ENCODE measurements around the gene TTC23L.

DNA sequence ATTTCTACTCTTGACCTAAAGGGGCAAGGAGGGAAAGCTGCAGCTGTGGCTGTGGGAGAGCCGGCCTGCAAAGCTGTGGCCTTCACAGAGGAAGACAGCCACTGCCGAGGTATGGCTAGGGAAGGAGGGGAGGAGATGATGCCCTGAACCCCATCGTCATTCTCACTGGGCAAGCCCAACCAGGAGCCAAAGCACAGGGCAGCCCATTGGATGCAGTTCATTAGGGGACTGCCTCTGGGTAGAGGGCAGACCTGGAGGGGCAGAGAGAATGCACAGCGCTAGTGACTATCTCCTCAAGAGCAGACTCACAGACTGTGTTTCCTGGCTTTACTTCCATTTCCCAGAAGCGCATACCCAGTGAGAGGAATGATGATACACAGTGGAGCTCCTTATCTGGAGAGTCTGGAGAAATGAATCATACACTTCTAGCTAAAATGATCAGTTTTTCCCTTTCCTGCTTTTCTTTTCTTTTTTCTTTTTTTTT, 47.2 kb upstream of the TTC23L start:
- TF ChIP-seq BCL3 (IDR thresholded peaks at IDR 0.05) (no peak), CHD4 (IDR thresholded peaks at IDR 0.05; ENCODE audit: borderline replicate concordance) (no peak), CTCF (IDR thresholded peaks at IDR 0.05) (no peak), MYC (IDR thresholded peaks at IDR 0.05; ENCODE audit: borderline replicate concordance, low read length) (no peak), CEBPB (IDR thresholded peaks at IDR 0.05) (no peak), EP300 (IDR thresholded peaks at IDR 0.05) (no peak), SREBF2 (IDR thresholded peaks at IDR 0.05) (no peak), PHF8 (IDR thresholded peaks at IDR 0.05; ENCODE audit: borderline replicate concordance, low read depth) (no peak), FOSB (CRISPR knock-in tag; IDR thresholded peaks at IDR 0.05) (no peak), POLR2AphosphoS2 (conservative IDR thresholded peaks at IDR 0.05; ENCODE audit: low read length) (no peak)
- TF ChIP-seq, protein P1, sequence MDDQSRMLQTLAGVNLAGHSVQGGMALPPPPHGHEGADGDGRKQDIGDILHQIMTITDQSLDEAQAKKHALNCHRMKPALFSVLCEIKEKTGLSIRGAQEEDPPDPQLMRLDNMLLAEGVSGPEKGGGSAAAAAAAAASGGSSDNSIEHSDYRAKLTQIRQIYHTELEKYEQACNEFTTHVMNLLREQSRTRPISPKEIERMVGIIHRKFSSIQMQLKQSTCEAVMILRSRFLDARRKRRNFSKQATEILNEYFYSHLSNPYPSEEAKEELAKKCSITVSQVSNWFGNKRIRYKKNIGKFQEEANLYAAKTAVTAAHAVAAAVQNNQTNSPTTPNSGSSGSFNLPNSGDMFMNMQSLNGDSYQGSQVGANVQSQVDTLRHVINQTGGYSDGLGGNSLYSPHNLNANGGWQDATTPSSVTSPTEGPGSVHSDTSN (IDR thresholded peaks at IDR 0.05) = no peak
- TF ChIP-seq, protein P2, sequence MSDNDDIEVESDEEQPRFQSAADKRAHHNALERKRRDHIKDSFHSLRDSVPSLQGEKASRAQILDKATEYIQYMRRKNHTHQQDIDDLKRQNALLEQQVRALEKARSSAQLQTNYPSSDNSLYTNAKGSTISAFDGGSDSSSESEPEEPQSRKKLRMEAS (IDR thresholded peaks at IDR 0.05) = no peak
